ENCODE data around the gene TCP11X1. TPM values are rescaled to one million over a fixed set of nuclear protein-coding genes. Genes with fewer than 3 reads are reported as not detected.
"Not testable (repeated sequence)": the region's sequence is repeated elsewhere in the genome, so short reads cannot be mapped to it uniquely, and the experiment has no call there.

Gene TCP11X1
- not detected in 2 replicates for total RNA-seq (2014; rRNA removed)
- not detected for polyA plus RNA-seq (2012)

DNA sequence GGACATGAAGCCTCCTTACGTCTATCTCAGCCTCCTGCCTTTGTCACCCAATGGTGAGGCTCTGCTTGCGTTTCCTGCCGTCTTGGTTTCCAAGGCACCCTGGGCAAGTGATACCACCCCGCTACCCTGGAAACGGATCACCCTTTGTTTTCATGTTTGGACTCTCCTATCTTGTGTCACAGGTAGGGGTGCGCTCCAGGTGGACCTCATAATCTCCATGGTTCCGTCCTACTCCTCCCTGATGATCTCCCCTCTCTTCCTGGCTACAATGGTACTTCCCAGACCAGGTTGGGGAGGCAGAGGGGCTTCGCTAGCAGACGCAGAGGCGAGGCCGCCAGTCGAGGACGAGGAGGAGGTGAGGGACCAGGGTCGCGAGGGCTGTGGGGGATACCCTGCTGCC is at the start of gene TCP11X1:
TCP11X1 (plus strand) TSS at position 316 of the 400 bp plus-strand sequence.
- not testable (repeated sequence) for DNase-seq (ENCODE audit: low read depth)

DNA sequence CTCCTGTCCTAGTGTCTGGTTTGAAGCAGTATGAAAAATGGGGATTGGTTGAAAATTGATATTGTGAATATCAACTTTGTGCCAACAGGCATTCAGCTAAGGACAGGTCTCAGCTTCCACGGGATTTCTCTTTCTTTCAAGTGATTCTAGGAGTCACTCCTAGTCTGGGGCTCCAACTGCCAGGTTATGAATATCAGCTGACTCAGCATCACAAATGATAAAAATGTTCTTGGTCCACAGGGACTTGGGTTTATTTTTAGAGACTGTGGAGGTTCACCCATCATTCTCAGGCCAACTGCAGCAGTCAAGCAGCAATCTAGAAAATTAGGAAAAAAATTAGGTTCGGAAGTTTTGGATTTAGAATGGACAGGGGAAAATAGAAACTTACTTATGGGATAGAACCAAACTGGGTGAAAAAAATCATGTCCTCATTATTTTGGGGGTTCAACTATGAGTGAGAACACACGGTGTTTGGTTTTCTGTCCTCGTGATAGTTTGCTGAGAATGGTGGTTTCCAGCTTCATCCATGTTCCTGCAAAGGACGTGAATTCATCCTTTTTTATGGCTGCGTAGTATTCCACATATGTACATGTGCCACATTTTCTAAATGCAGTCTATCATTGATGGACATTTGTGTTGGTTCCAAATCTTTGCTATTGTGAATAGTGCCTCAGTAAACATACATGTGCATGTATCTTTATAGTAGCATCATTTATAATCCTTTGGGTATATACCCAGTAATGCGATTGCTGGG is 29.0 kb upstream of the TCP11X1 start:
- no peak for DNase-seq (ENCODE audit: low read depth)

DNA sequence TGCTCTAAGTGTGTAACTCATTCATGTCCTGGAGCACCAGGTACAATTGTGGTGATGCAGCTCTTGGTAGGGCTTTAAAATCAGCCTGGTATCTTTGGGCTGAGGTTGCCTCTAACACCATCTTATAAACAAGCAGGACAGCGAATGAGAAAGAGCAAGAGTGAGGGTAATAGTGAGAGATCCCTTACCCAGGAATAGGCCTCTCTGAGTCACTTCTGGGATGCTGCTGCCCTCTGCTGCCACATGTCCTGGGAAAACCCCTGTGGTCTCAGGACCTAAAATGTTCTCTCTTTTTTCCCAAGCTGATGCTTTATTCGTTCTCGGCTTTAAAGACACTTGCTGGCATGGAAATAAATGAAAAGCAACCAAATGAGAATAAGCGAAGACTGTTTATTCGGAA is 7.2 kb upstream of the TCP11X1 start:
- DNase-seq (ENCODE audit: low read depth) = not testable (repeated sequence)

DNA sequence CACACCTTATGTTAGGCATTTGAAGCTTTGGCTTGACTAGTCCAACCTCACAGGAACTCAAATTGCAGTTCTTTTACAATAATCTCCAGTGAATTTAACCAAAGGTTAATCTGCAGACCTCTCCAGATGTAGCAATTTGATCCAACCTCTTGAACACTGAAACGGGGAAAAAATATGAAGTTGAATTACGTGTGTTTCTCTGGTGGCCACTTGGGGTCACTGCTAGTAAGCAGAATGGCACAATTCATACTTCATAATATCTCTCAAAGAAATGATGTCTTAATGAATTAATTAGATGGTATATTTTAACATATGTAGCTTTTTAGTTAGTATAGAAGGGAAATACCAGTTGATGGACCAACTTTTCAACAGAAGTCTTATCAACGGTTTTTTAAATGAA is 1.4 kb downstream of the TCP11X1 start:
- not testable (repeated sequence) for DNase-seq (ENCODE audit: low read depth)

DNA sequence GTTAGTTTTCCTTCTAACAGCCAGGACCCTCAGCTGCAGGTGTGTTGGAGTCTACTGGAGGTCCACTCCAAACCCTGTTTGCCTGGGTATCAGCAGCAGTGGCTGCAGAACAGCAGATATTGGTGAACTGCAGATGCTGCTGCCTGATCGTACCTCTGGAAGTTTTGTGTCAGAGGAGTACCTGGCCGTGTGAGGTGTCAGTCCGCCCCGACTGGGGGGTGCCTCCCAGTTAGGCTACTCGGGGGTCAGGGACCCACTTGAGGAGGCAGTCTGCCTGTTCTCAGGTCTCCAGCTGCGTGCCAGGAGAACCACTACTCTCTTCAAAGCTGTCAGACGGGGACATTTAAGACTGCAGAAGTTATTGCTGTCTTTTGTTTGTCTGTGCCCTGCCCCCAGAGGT is 20.6 kb downstream of the TCP11X1 start:
- not testable (repeated sequence) for DNase-seq (ENCODE audit: low read depth)

DNA sequence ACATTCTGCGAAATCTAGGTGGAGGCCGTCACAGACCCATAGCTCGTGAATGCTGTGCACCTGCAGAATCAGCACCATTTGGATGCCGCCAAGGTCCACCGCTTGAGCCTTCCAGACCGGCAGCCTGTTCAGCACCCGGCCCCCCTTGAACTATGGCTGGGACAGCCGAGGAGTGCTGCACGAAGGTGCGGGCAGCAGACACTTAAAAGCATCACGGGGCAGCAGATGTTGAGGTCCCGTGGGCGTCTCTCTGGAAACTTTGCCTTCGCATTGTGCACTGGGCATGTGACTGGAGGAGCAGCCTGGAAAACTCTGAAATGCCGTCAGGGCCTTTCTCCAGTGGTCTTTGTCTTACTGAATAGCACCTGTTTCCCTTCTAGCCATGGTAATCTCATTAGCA is 25.2 kb downstream of the TCP11X1 start:
- not testable (repeated sequence) for DNase-seq (ENCODE audit: low read depth)

DNA sequence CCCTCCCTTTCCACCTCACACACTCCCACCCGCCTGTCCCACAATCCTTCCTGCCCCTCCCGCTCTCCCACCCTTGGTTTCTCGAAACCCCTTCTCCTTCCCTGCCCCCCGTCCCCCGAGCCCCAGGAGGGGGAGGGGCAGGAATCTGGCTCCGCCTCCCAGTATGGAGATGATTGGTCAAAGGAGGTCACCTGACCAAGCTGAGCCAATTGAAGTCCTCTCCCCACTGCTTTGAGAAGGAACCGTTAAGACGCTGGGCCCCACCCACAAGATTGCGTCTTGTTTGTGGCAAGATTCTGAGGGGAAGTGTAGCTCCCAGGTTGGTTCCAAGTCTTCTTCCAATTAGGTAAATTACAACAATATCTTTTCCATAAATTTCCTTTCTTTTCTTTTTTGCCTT is 31.8 kb downstream of the TCP11X1 start, which contains the start of gene NXF2:
NXF2 (plus strand) TSS at position 275 of the 400 bp plus-strand sequence. CDS start 59,912 bp downstream, outside the sequence.
- not testable (repeated sequence) for DNase-seq (ENCODE audit: low read depth)

DNA sequence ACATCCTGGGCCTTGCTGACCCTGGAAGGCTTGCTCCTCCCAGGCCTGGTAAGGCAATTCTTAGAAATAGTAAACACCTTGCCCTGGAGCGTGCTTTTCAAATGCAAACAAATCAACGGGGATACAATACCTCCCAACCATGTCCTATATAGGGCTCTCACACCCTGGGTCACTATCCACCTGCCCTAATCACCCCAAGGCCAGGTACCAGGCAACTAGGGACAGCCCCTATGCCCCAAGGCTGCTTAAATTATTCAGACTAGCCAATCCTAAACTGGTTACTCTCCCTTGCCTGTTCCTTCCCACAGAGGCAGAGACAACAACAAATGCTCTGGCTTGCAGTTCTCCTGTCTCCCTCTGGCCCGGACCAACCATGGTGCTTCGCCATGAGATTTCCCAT is 57.1 kb downstream of the TCP11X1 start:
- DNase-seq (ENCODE audit: low read depth) = not testable (repeated sequence)

Other genes starting within 250 kb of the TCP11X1 start
- gene TCEAL2, start 89.6 kb upstream of the TCP11X1 start, total RNA-seq (2014; rRNA removed) = not detected in 2 replicates
- gene TCEAL6, start 72.8 kb upstream of the TCP11X1 start, total RNA-seq (2014; rRNA removed) = not detected in 2 replicates
- not detected in 2 replicates for gene BEX5, start 59.3 kb upstream of the TCP11X1 start, total RNA-seq (2014; rRNA removed)
- gene NXF2, start 31.9 kb downstream of the TCP11X1 start, total RNA-seq (2014; rRNA removed) = not detected in 2 replicates
- not detected in 2 replicates for gene NXF2B, start 224.7 kb downstream of the TCP11X1 start, total RNA-seq (2014; rRNA removed)